Peyer's patch (tissue), 4 donors: ENCODE data around the gene HAPLN2.

ENCODE experiments used
- POLR2A ChIP-seq, 2 donors: fragments of 450-650 bp; IDR thresholded peaks; one replicate each; pipeline ENCODE4 v1.5.1; 2017; ENCODE audit warnings: antibody characterized with exemption in 2 of 2, mild to moderate bottlenecking in 2 of 2, moderate library complexity in 2 of 2
- TF ChIP-seq, protein P1 (sequence below), 6 experiments: fragments of 450-650 bp in 4 of 6; fragments of 200-600 bp in 2 of 6; sonication (generic) in 1 of 6; IDR thresholded peaks; one replicate each; pipeline ENCODE4 v1.5.1; 2017 to 2019; ENCODE audit warnings: antibody characterized with exemption in 6 of 6, mild to moderate bottlenecking in 3 of 6, moderate library complexity in 1 of 6

GRCh38 chr1:156598125-156598524, 21.1 kb upstream of the HAPLN2 start:
- TF ChIP-seq, protein P1, sequence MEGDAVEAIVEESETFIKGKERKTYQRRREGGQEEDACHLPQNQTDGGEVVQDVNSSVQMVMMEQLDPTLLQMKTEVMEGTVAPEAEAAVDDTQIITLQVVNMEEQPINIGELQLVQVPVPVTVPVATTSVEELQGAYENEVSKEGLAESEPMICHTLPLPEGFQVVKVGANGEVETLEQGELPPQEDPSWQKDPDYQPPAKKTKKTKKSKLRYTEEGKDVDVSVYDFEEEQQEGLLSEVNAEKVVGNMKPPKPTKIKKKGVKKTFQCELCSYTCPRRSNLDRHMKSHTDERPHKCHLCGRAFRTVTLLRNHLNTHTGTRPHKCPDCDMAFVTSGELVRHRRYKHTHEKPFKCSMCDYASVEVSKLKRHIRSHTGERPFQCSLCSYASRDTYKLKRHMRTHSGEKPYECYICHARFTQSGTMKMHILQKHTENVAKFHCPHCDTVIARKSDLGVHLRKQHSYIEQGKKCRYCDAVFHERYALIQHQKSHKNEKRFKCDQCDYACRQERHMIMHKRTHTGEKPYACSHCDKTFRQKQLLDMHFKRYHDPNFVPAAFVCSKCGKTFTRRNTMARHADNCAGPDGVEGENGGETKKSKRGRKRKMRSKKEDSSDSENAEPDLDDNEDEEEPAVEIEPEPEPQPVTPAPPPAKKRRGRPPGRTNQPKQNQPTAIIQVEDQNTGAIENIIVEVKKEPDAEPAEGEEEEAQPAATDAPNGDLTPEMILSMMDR (IDR thresholded peaks at IDR 0.05), result no peak
- no peak for TF ChIP-seq POLR2A (IDR thresholded peaks at IDR 0.05)
